GM20000 (cell line): ENCODE measurements around the gene NFATC3.
A peak's percentile ranks its signal among the peaks of the same experiment; 100 is the strongest.

Source experiments
- DNase-seq: peaks from one replicate; pipeline ENCODE4 v3.0.0; 2012; ENCODE audit warnings: low spot score
- TF ChIP-seq, protein P1 (sequence below): IDR thresholded peaks from 2 replicates; pipeline ENCODE4 v1.5.1; 2012; ENCODE audit warnings: mild to moderate bottlenecking, control low read depth; ENCODE audit errors: extremely low read depth, missing control alignments

NFATC3 gene

GRCh38 chr16:68084504-68085258, 489 bp upstream of the NFATC3 start:
- peak; percentile 88 for DNase-seq
- TF ChIP-seq, protein P1, sequence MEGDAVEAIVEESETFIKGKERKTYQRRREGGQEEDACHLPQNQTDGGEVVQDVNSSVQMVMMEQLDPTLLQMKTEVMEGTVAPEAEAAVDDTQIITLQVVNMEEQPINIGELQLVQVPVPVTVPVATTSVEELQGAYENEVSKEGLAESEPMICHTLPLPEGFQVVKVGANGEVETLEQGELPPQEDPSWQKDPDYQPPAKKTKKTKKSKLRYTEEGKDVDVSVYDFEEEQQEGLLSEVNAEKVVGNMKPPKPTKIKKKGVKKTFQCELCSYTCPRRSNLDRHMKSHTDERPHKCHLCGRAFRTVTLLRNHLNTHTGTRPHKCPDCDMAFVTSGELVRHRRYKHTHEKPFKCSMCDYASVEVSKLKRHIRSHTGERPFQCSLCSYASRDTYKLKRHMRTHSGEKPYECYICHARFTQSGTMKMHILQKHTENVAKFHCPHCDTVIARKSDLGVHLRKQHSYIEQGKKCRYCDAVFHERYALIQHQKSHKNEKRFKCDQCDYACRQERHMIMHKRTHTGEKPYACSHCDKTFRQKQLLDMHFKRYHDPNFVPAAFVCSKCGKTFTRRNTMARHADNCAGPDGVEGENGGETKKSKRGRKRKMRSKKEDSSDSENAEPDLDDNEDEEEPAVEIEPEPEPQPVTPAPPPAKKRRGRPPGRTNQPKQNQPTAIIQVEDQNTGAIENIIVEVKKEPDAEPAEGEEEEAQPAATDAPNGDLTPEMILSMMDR: no peak

DNA sequence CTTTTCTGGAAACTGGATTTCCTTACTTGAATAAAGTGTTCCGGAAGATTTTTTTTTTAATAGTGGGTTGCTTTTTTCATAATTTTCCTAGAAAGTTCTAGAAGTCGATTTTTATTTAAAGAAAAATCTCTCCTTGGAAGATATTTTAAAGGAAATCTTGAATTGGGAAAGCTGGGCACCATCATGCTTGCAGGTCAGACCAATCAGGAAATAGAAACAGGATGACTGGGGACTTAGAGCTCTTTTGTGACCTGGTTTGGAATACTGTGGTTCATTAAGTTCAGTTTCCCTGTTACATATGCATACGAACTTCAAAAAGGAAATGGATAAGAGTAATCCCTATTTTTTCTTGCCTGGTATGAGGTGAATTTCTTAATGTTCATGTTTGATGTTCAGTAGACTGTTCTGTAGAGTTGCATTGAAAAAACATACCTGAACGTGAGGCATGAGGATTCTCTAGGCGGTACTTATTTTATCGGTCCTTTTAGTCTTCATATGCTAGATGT, 1.2 kb downstream of the NFATC3 start:
- no peak for DNase-seq
- TF ChIP-seq, protein P1: no peak

- DNase-seq: no peak
- TF ChIP-seq, protein P1: no peak
Measured at GRCh38 chr16:68086860-68087268, 1.7 kb downstream of the NFATC3 start.

DNA sequence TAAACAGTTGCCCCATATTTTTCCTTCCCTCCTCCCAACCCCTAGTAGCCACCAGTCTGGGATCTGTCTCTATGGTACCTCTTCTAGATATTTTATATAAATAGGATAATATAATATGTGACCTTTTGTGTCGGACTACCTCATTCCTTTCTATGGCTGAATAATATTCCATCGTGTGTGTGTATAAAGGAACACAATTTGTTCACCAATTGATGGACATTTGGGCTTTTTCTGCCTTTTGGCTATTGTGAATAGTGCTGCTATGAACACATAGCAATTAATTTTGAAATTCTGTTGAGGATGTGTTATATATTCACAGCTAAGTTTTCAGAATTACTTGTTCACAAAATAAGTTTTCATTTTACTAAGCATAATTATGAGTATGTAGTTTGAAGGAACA, 2.5 kb downstream of the NFATC3 start:
- TF ChIP-seq, protein P1: no peak
- no peak for DNase-seq

DNA sequence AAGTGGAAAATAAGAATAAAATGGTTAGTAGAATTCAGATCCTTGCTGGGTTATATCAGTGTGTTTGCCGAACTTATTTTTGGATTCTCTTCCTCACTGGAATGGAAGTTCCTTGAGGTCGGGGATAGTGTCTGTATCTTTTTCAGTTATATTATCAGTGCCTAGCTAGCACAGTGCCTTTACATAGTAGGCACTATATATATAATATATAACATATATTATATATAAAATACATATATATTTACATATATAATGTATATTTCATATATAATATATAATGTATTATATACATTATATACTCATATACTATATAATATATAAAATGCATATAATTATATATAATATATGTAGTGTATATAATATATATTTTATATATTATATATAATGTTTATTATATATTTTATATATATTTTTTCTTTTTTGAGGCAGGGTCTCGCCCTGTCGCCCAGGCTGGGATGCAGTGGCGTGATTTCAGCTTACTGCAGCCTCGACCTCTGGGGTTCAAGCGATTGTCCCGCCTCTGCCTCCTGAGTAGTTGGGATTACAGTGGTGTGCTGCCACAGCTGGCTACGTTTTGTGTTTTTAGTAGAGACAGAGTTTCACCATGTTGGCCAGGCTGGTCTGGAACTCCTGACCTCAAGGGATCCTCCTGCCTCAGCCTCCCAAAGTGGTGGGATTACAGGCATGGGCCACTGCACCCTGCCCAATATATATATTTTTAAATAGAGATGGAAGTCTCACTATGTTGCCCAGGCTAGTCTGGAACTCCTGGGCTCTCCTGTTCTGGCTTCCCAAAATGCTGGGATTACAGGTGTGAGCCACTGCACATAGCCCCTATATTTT, 3.2 kb downstream of the NFATC3 start:
- no peak for DNase-seq
- TF ChIP-seq, protein P1: no peak

DNA sequence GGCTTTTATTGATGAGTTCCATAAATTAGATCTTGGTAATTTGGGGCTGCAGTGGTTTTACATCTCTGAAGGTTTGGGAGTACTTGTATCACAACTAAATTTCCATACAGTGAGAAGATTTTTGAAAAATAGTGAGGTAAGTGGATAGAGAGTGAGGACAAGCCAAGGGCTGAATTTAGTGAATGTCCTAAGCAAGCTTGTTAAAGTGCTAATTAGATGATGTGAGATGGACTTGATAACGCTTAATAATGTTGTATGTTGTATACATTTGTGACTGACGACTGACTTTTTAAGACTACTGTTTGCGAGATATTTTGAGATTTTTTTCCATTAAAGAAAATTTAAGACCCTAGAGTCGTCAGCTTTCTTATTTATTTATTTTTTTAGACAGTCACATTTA, 3.9 kb downstream of the NFATC3 start:
- DNase-seq: no peak
- TF ChIP-seq, protein P1: no peak

DNA sequence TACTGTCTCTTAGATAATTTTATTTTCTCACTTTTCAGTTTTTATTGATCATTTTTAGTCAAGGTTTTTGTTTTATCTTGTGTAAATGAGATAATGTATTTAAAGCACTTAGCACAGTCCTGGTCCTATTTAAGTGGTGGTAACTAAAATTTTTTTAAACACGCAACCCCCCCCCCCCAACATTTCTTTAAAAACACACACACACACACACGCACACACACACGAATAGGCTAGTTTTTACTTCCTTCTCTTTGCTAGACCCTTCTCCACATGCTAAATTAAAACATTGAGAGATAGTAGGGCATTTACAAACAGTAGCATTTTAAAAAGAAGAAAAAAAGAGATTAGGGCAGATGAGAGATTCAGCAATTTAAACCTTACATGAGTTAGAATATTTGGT, 5.0 kb downstream of the NFATC3 start:
- no peak for DNase-seq
- TF ChIP-seq, protein P1: no peak
